VCaP (cell line): Measurements from ENCODE around the gene NR3C2.

Experiments
- H3K27ac ChIP-seq: fragments of 450-650 bp; 2 replicates; pipeline ENCODE4 v1.5.1; 2017
- CTCF ChIP-seq: fragments of 450-650 bp; conservative IDR thresholded peaks from 2 replicates; pipeline ENCODE4 v1.5.1; 2017; ENCODE audit warnings: mild to moderate bottlenecking, moderate library complexity

NR3C2 gene

GRCh38 chr4:148225639-148226038 is 216.6 kb downstream of the NR3C2 start:
- no peak overlapping the region for H3K27ac ChIP-seq
- no peak for TF ChIP-seq CTCF

GRCh38 chr4:148224476-148224875 is 217.7 kb downstream of the NR3C2 start:
- H3K27ac ChIP-seq: no peak overlapping the region
- no peak for TF ChIP-seq CTCF

GRCh38 chr4:148222991-148223660 is 219.1 kb downstream of the NR3C2 start:
- no peak overlapping the region for H3K27ac ChIP-seq
- no peak for TF ChIP-seq CTCF

- no peak overlapping the region for H3K27ac ChIP-seq
- TF ChIP-seq CTCF: no peak
Measured at GRCh38 chr4:148216866-148217814, 225.1 kb downstream of the NR3C2 start.

GRCh38 chr4:148216321-148216720 is 225.9 kb downstream of the NR3C2 start:
- no peak overlapping the region for H3K27ac ChIP-seq
- no peak for TF ChIP-seq CTCF

GRCh38 chr4:148215202-148215601 is 227.0 kb downstream of the NR3C2 start:
- H3K27ac ChIP-seq: peak overlapping the region; percentile 31
- TF ChIP-seq CTCF: no peak; the same call in 1 of the 2 replicates

- TF ChIP-seq CTCF: no peak
- peak overlapping the region; percentile 31 for H3K27ac ChIP-seq
Measured at GRCh38 chr4:148214529-148215166, 227.6 kb downstream of the NR3C2 start.
